Measurements from ENCODE around the gene TTC28. TPM values are rescaled to one million over a fixed set of nuclear protein-coding genes. Genes with fewer than 3 reads are reported as not detected.

The TTC28 gene
- total RNA-seq, 4 donors from 2014 or later, result 35.1 to 138 (median 50.8) TPM

GRCh38 chr22:28105988-28106387, 573.7 kb downstream of the TTC28 start:
- no peak overlapping the region for H3K27ac ChIP-seq
- TF ChIP-seq POLR2A (IDR thresholded peaks at IDR 0.05), result no peak
- no peak for TF ChIP-seq EP300 (IDR thresholded peaks at IDR 0.05)
- no peak for TF ChIP-seq CTCF (IDR thresholded peaks at IDR 0.05)
- TF ChIP-seq POLR2AphosphoS5 (IDR thresholded peaks at IDR 0.05), result no peak
- no peak overlapping the region for H3K4me3 ChIP-seq
- peaks cover 0 to 14% (median 0%) of the 10 kb centered on the region in 3 donors for H3K4me1 ChIP-seq
- H3K9me3 ChIP-seq, result no peaks in the 10 kb centered on the region
- H3K36me3 ChIP-seq, result peaks cover 0 to 41% of the 10 kb centered on the region in 2 donors
- H3K27me3 ChIP-seq, result no peaks in the 10 kb centered on the region
- no peak for ATAC-seq
- WGBS, 2 donors (ENCODE audit: low coverage in 1 of 2), result 92 to 100% methylated on average over 2 of the region's 2 CpGs

- WGBS, 2 donors (ENCODE audit: low coverage in 1 of 2), result 89% methylated on average over 5 of the region's 9 CpGs; no CpG with 5 or more reads in 1 of the 2 donors
- Histone ChIP-seq H3K36me3 (peaks cover 0 to 45% of the 10 kb centered on the region in 2 donors), H3K4me1 (peaks cover 0 to 14% (median 0%) of the 10 kb centered on the region in 3 donors), H3K9me3 (no peaks in the 10 kb centered on the region), H3K27ac (no peak overlapping the region), H3K4me3 (no peak overlapping the region), H3K27me3 (no peaks in the 10 kb centered on the region)
- no peak for ATAC-seq
- no peak for TF ChIP-seq CTCF (IDR thresholded peaks at IDR 0.05)
- TF ChIP-seq POLR2A (IDR thresholded peaks at IDR 0.05), result no peak
- no peak for TF ChIP-seq EP300 (IDR thresholded peaks at IDR 0.05)
- no peak for TF ChIP-seq POLR2AphosphoS5 (IDR thresholded peaks at IDR 0.05)
Observed at GRCh38 chr22:28105413-28105812, 574.2 kb downstream of the TTC28 start.

DNA sequence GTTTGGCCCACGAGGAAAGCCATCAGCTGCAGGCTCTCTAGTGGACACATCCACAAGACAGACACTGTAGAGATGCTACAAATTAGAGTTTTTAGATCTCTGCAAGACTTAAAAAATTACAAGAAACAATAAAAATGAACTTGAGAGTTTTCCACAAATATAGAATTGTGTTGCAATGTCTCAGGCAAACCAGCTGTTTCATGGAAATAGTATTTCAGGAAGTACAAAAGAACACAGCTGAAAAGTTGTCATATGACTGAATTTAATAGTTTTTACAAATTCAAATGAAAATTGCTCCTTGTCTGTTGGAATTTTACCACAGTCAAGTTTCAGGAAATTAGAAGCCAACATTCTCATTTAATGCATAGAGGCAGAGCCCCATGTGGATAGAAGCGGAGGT, 576.0 kb downstream of the TTC28 start:
- Histone ChIP-seq H3K4me3 (no peak overlapping the region), H3K9me3 (no peaks in the 10 kb centered on the region), H3K27me3 (no peaks in the 10 kb centered on the region), H3K27ac (peak overlapping the region in 1 of 4 donors; percentile 21), H3K4me1 (peaks cover 0 to 14% (median 0%) of the 10 kb centered on the region in 3 donors), H3K36me3 (peaks cover 0 to 62% of the 10 kb centered on the region in 2 donors)
- TF ChIP-seq EP300 (IDR thresholded peaks at IDR 0.05), result no peak
- no peak for TF ChIP-seq POLR2A (IDR thresholded peaks at IDR 0.05)
- no peak for TF ChIP-seq CTCF (IDR thresholded peaks at IDR 0.05)
- TF ChIP-seq POLR2AphosphoS5 (IDR thresholded peaks at IDR 0.05), result no peak
- WGBS, 2 donors (ENCODE audit: low coverage in 1 of 2), result 71 to 90% methylated on average over 1 of the region's 2 CpGs
- no peak for ATAC-seq

GRCh38 chr22:28102151-28102812, 577.4 kb downstream of the TTC28 start:
- Histone ChIP-seq H3K9me3 (no peaks in the 10 kb centered on the region), H3K27ac (no peak overlapping the region), H3K36me3 (peaks cover 0 to 64% of the 10 kb centered on the region in 2 donors), H3K4me1 (peaks cover 0 to 14% (median 0%) of the 10 kb centered on the region in 3 donors), H3K4me3 (no peak overlapping the region), H3K27me3 (no peaks in the 10 kb centered on the region)
- WGBS, 2 donors (ENCODE audit: low coverage in 1 of 2), result 78 to 90% methylated on average over 4 to 5 of the region's 5 CpGs
- ATAC-seq, result no peak
- TF ChIP-seq POLR2A (IDR thresholded peaks at IDR 0.05), result no peak
- no peak for TF ChIP-seq EP300 (IDR thresholded peaks at IDR 0.05)
- TF ChIP-seq POLR2AphosphoS5 (IDR thresholded peaks at IDR 0.05), result no peak
- no peak for TF ChIP-seq CTCF (IDR thresholded peaks at IDR 0.05)

DNA sequence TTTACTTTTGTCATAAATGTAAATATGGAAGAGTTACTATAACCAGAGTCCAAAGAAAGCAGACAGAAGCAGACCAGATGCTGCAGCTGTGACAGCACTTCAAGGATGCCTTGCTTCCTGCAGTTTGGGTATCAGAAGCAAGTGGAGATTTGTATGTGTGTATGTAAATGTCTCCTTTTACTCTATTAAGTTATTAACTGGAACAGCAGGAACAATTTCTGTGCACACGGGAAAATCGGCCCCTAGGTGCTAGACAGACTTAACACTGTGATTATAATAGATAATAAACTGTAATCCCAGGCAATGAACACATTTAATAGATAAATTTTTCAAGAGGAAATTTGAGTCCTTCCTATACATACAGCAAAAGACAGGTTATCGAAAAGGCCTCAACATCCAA, 582.0 kb downstream of the TTC28 start:
- WGBS, 2 donors (ENCODE audit: low coverage in 1 of 2), result 92 to 94% methylated on average over 3 of the region's 3 CpGs

More for the DNA sequence above, 582.0 kb downstream of the TTC28 start:
- H3K27ac ChIP-seq, result no peak overlapping the region
- H3K36me3 ChIP-seq, result peaks cover 0 to 68% of the 10 kb centered on the region in 2 donors
- H3K9me3 ChIP-seq, result no peaks in the 10 kb centered on the region
- no peaks in the 10 kb centered on the region for H3K27me3 ChIP-seq
- H3K4me3 ChIP-seq, result no peak overlapping the region
- no peak for ATAC-seq
- H3K4me1 ChIP-seq, result no peaks in the 10 kb centered on the region
- no peak for TF ChIP-seq EP300 (IDR thresholded peaks at IDR 0.05)
- TF ChIP-seq POLR2A (IDR thresholded peaks at IDR 0.05), result no peak
- TF ChIP-seq CTCF (IDR thresholded peaks at IDR 0.05), result no peak
- no peak for TF ChIP-seq POLR2AphosphoS5 (IDR thresholded peaks at IDR 0.05)

Data from gastroesophageal sphincter (tissue), 4 donors.